PC-3 (cell line): ENCODE measurements around the gene DDX17.

Experiments
- EZH2 ChIP-seq: fragments of 300-600 bp; sonication (generic); IDR thresholded peaks from one replicate; pipeline ENCODE4 v1.6.1; 2017; ENCODE audit warnings: antibody characterized with exemption, mild to moderate bottlenecking, low read length; ENCODE audit not compliant: unreplicated experiment
- TF ChIP-seq, protein P1 (sequence below): fragments of 300-600 bp; sonication (generic); conservative IDR thresholded peaks from 2 replicates; pipeline ENCODE4 v1.5.1; 2017; ENCODE audit warnings: antibody characterized with exemption, low read depth, mild to moderate bottlenecking, low read length

DNA sequence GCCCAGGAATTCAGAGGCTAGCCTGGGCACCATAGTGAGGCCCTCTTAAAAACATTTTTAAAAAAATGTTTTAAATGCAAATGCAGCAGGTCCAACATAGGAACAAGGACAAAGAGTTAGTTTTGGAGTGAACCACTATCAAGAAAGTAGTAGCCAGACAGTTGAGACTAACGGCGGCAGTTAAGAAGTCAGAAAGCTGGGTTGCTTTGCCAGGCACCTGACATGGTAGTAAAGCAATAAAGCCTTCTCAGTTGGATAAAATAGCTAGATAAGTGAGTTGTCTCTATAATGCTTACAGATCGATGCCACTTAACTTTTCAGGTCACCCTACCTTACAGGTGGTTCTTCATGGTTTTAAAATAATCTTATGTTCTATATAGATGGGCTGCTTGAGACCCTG, 16.9 kb upstream of the DDX17 start:
- TF ChIP-seq, protein P1, sequence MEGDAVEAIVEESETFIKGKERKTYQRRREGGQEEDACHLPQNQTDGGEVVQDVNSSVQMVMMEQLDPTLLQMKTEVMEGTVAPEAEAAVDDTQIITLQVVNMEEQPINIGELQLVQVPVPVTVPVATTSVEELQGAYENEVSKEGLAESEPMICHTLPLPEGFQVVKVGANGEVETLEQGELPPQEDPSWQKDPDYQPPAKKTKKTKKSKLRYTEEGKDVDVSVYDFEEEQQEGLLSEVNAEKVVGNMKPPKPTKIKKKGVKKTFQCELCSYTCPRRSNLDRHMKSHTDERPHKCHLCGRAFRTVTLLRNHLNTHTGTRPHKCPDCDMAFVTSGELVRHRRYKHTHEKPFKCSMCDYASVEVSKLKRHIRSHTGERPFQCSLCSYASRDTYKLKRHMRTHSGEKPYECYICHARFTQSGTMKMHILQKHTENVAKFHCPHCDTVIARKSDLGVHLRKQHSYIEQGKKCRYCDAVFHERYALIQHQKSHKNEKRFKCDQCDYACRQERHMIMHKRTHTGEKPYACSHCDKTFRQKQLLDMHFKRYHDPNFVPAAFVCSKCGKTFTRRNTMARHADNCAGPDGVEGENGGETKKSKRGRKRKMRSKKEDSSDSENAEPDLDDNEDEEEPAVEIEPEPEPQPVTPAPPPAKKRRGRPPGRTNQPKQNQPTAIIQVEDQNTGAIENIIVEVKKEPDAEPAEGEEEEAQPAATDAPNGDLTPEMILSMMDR: no peak
- TF ChIP-seq EZH2: no peak
